ENCODE measurements around the gene ULK1.
A peak's percentile ranks its signal among the peaks of the same experiment; 100 is the strongest.

ULK1 gene

GRCh38 chr12:131862600-131862993 lies 31.8 kb upstream of the ULK1 start:
- ATAC-seq (ENCODE audit: low read depth) = no peak
- no peaks in the 10 kb centered on the region for H3K36me3 ChIP-seq (ENCODE audit: low read depth)
- no peak for DNase-seq (ENCODE audit: low spot score)
- H3K9me3 ChIP-seq (ENCODE audit: severe bottlenecking) = no peaks in the 10 kb centered on the region
- no peaks in the 10 kb centered on the region for H3K27me3 ChIP-seq (ENCODE audit: insufficient read depth, poor library complexity, severe bottlenecking)
- no peak overlapping the region for H3K4me3 ChIP-seq (ENCODE audit: severe bottlenecking)
- TF ChIP-seq CTCF (IDR thresholded peaks at IDR 0.05; ENCODE audit: poor library complexity, severe bottlenecking) = no peak
- no peak overlapping the region for H3K27ac ChIP-seq (ENCODE audit: poor library complexity, severe bottlenecking)
- peaks cover 20% of the 10 kb centered on the region for H3K4me1 ChIP-seq (ENCODE audit: insufficient read depth, poor library complexity, severe bottlenecking)

GRCh38 chr12:131862994-131863710 lies 31.3 kb upstream of the ULK1 start:
- no peaks in the 10 kb centered on the region for H3K9me3 ChIP-seq (ENCODE audit: severe bottlenecking)
- no peak overlapping the region for H3K27ac ChIP-seq (ENCODE audit: poor library complexity, severe bottlenecking)
- no peaks in the 10 kb centered on the region for H3K27me3 ChIP-seq (ENCODE audit: insufficient read depth, poor library complexity, severe bottlenecking)
- peaks cover 20% of the 10 kb centered on the region for H3K4me1 ChIP-seq (ENCODE audit: insufficient read depth, poor library complexity, severe bottlenecking)
- TF ChIP-seq CTCF (IDR thresholded peaks at IDR 0.05; ENCODE audit: poor library complexity, severe bottlenecking) = no peak
- DNase-seq (ENCODE audit: low spot score) (no peak), ATAC-seq (ENCODE audit: low read depth) (no peak)
- no peak overlapping the region for H3K4me3 ChIP-seq (ENCODE audit: severe bottlenecking)
- H3K36me3 ChIP-seq (ENCODE audit: low read depth) = no peaks in the 10 kb centered on the region

GRCh38 chr12:131863711-131864396 lies 30.6 kb upstream of the ULK1 start:
- DNase-seq (ENCODE audit: low spot score) (no peak), ATAC-seq (ENCODE audit: low read depth) (no peak)
- no peaks in the 10 kb centered on the region for H3K27me3 ChIP-seq (ENCODE audit: insufficient read depth, poor library complexity, severe bottlenecking)
- H3K36me3 ChIP-seq (ENCODE audit: low read depth) = no peaks in the 10 kb centered on the region
- peaks cover 20% of the 10 kb centered on the region for H3K4me1 ChIP-seq (ENCODE audit: insufficient read depth, poor library complexity, severe bottlenecking)
- H3K9me3 ChIP-seq (ENCODE audit: severe bottlenecking) = no peaks in the 10 kb centered on the region
- no peak overlapping the region for H3K27ac ChIP-seq (ENCODE audit: poor library complexity, severe bottlenecking)
- no peak for TF ChIP-seq CTCF (IDR thresholded peaks at IDR 0.05; ENCODE audit: poor library complexity, severe bottlenecking)
- H3K4me3 ChIP-seq (ENCODE audit: severe bottlenecking) = no peak overlapping the region

GRCh38 chr12:131864469-131864868 lies 30.0 kb upstream of the ULK1 start:
- H3K27ac ChIP-seq (ENCODE audit: poor library complexity, severe bottlenecking) = peak overlapping the region; percentile 4
- no peak overlapping the region for H3K4me3 ChIP-seq (ENCODE audit: severe bottlenecking)
- no peaks in the 10 kb centered on the region for H3K27me3 ChIP-seq (ENCODE audit: insufficient read depth, poor library complexity, severe bottlenecking)
- no peak for ATAC-seq (ENCODE audit: low read depth)
- H3K36me3 ChIP-seq (ENCODE audit: low read depth) = no peaks in the 10 kb centered on the region
- H3K4me1 ChIP-seq (ENCODE audit: insufficient read depth, poor library complexity, severe bottlenecking) = peaks cover 20% of the 10 kb centered on the region
- no peaks in the 10 kb centered on the region for H3K9me3 ChIP-seq (ENCODE audit: severe bottlenecking)
- DNase-seq (ENCODE audit: low spot score) = no peak
- no peak for TF ChIP-seq CTCF (IDR thresholded peaks at IDR 0.05; ENCODE audit: poor library complexity, severe bottlenecking)
